ENCODE data around the gene SMIM20.

DNA sequence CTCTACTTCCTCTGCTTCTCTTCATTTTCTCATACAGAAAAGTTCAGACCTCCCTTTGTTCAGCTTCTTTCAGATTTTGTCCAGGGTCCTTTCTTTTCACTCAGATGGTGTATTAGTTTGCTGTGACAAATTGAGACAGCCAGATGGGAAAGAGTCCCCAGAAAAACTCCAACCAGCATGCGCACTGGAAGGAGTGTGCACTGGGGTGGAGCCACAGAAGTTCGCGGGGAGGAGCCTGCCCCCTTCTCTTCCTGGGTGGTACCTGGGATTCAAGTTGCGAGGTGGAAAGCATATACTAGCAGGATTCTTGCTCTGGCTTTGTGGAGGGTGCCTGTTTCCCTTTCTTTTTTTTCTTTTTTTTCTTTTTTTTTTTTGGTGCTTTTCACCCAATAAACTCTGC lies 51.6 kb downstream of the SMIM20 start:
- TF ChIP-seq, protein P1, sequence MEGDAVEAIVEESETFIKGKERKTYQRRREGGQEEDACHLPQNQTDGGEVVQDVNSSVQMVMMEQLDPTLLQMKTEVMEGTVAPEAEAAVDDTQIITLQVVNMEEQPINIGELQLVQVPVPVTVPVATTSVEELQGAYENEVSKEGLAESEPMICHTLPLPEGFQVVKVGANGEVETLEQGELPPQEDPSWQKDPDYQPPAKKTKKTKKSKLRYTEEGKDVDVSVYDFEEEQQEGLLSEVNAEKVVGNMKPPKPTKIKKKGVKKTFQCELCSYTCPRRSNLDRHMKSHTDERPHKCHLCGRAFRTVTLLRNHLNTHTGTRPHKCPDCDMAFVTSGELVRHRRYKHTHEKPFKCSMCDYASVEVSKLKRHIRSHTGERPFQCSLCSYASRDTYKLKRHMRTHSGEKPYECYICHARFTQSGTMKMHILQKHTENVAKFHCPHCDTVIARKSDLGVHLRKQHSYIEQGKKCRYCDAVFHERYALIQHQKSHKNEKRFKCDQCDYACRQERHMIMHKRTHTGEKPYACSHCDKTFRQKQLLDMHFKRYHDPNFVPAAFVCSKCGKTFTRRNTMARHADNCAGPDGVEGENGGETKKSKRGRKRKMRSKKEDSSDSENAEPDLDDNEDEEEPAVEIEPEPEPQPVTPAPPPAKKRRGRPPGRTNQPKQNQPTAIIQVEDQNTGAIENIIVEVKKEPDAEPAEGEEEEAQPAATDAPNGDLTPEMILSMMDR (IDR thresholded peaks at IDR 0.05) = no peak
- TF ChIP-seq ZFX (IDR thresholded peaks at IDR 0.05; ENCODE audit: borderline replicate concordance) = no peak

Data from 22Rv1 (cell line).